MM.1S (cell line): Measurements from ENCODE around the gene POMGNT2.

Experiments
- DNase-seq: peaks from one replicate; pipeline ENCODE4 v3.0.0-alpha.2; 2015
- H2AFZ ChIP-seq: fragments of 300-600 bp; sonication (generic); 2 replicates; pipeline ENCODE4 v1.6.0; 2016; ENCODE audit warnings: antibody characterized with exemption, low read length
- H3F3A ChIP-seq: fragments of 300-600 bp; sonication (generic); 2 replicates; pipeline ENCODE4 v1.6.1; 2016; ENCODE audit warnings: mild to moderate bottlenecking, antibody characterized with exemption, low read length, moderate library complexity, mixed read lengths; ENCODE audit not compliant: insufficient read depth
- H3K27ac ChIP-seq: fragments of 300-600 bp; sonication (generic); 2 replicates; pipeline ENCODE4 v1.5.1; 2016; ENCODE audit warnings: mild to moderate bottlenecking, low read length
- H3K27me3 ChIP-seq: fragments of 300-600 bp; sonication (generic); replicated peaks from 2 replicates; pipeline ENCODE4 v1.6.0; 2016; ENCODE audit warnings: low read length; ENCODE audit not compliant: insufficient read depth
- H3K36me3 ChIP-seq: fragments of 300-600 bp; sonication (generic); replicated peaks from 2 replicates; pipeline ENCODE4 v1.6.1; 2016; ENCODE audit warnings: mild to moderate bottlenecking, low read length, mixed read lengths; ENCODE audit not compliant: insufficient read depth
- H3K4me1 ChIP-seq: fragments of 300-600 bp; sonication (generic); 2 replicates; pipeline ENCODE4 v1.6.1; 2016; ENCODE audit warnings: low read length, mixed read lengths
- H3K4me2 ChIP-seq: fragments of 300-600 bp; sonication (generic); 2 replicates; pipeline ENCODE4 v1.6.0; 2016; ENCODE audit warnings: low read depth, low read length
- H3K4me3 ChIP-seq: fragments of 300-600 bp; sonication (generic); 2 replicates; pipeline ENCODE4 v1.5.1; 2016; ENCODE audit warnings: low read length, mixed read lengths
- H3K79me2 ChIP-seq: fragments of 300-600 bp; sonication (generic); 2 replicates; pipeline ENCODE4 v1.6.1; 2016; ENCODE audit warnings: mixed run types, low read length, mixed read lengths
- H3K9ac ChIP-seq: fragments of 300-600 bp; sonication (generic); 2 replicates; pipeline ENCODE4 v1.6.1; 2016; ENCODE audit warnings: low read length, mixed read lengths
- H3K9me2 ChIP-seq: fragments of 300-600 bp; sonication (generic); replicated peaks from 2 replicates; pipeline ENCODE4 v1.6.1; 2016; ENCODE audit warnings: mild to moderate bottlenecking, low read length, mixed read lengths; ENCODE audit not compliant: insufficient read depth
- H3K9me3 ChIP-seq: fragments of 300-600 bp; sonication (generic); replicated peaks from 2 replicates; pipeline ENCODE4 v1.6.1; 2016; ENCODE audit warnings: mild to moderate bottlenecking, low read length, mixed read lengths; ENCODE audit not compliant: insufficient read depth
- H4K20me1 ChIP-seq: fragments of 300-600 bp; sonication (generic); 2 replicates; pipeline ENCODE4 v1.6.1; 2016; ENCODE audit warnings: mild to moderate bottlenecking, low read length, moderate library complexity, mixed read lengths; ENCODE audit not compliant: insufficient read depth
- CTCF ChIP-seq: fragments of 300-600 bp; sonication (generic); IDR thresholded peaks from 2 replicates; pipeline ENCODE4 v1.5.1; 2016; ENCODE audit warnings: antibody characterized with exemption, low read length, mixed read lengths
- EZH2 ChIP-seq: fragments of 300-600 bp; sonication (generic); optimal IDR thresholded peaks from 2 replicates; pipeline ENCODE3; 2017; ENCODE audit warnings: low read depth, mild to moderate bottlenecking, antibody characterized with exemption, low read length, mixed read lengths
- EZH2phosphoT487 ChIP-seq: fragments of 300-600 bp; sonication (generic); IDR thresholded peaks from 2 replicates; pipeline ENCODE4 v1.6.1; 2018; ENCODE audit warnings: antibody characterized with exemption, low read length

The POMGNT2 gene

GRCh38 chr3:43073836-43074220 is 32.1 kb downstream of the POMGNT2 start:
- Histone ChIP-seq H3K4me2 (no peak overlapping the region), H3K9me3 (no peaks in the 10 kb centered on the region), H3F3A (no peaks in the 10 kb centered on the region), H3K9ac (no peak overlapping the region), H3K4me1 (no peaks in the 10 kb centered on the region), H3K27me3 (no peaks in the 10 kb centered on the region), H3K79me2 (no peaks in the 10 kb centered on the region), H3K4me3 (no peak overlapping the region), H3K27ac (no peak overlapping the region), H4K20me1 (no peaks in the 10 kb centered on the region), H3K9me2 (no peaks in the 10 kb centered on the region), H3K36me3 (no peaks in the 10 kb centered on the region), H2AFZ (no peak overlapping the region)
- TF ChIP-seq CTCF (no peak), EZH2 (no peak), EZH2phosphoT487 (no peak)
- no peak for DNase-seq

- Histone ChIP-seq H3F3A (no peaks in the 10 kb centered on the region), H3K4me1 (no peaks in the 10 kb centered on the region), H3K4me2 (no peak overlapping the region), H3K9me3 (no peaks in the 10 kb centered on the region), H3K4me3 (no peak overlapping the region), H3K36me3 (no peaks in the 10 kb centered on the region), H3K9ac (no peak overlapping the region), H2AFZ (no peak overlapping the region), H3K79me2 (no peaks in the 10 kb centered on the region), H3K9me2 (no peaks in the 10 kb centered on the region), H4K20me1 (no peaks in the 10 kb centered on the region), H3K27me3 (no peaks in the 10 kb centered on the region), H3K27ac (no peak overlapping the region)
- DNase-seq, result no peak
- TF ChIP-seq CTCF (no peak), EZH2phosphoT487 (no peak), EZH2 (no peak)
Observed at GRCh38 chr3:43073116-43073835, 32.6 kb downstream of the POMGNT2 start.

- no peaks in the 10 kb centered on the region for H3K4me1 ChIP-seq
- no peak overlapping the region for H3K27ac ChIP-seq
- TF ChIP-seq EZH2, result no peak
- TF ChIP-seq CTCF, result no peak
- TF ChIP-seq EZH2phosphoT487, result no peak
Observed at GRCh38 chr3:43072361-43072760, 33.5 kb downstream of the POMGNT2 start.

More at GRCh38 chr3:43072361-43072760, 33.5 kb downstream of the POMGNT2 start:
- Histone ChIP-seq H3K36me3 (no peaks in the 10 kb centered on the region), H3K9me3 (no peaks in the 10 kb centered on the region), H3K79me2 (no peaks in the 10 kb centered on the region), H3F3A (no peaks in the 10 kb centered on the region), H3K9me2 (no peaks in the 10 kb centered on the region), H3K4me2 (no peak overlapping the region), H3K9ac (no peak overlapping the region), H3K4me3 (no peak overlapping the region), H2AFZ (no peak overlapping the region), H4K20me1 (no peaks in the 10 kb centered on the region), H3K27me3 (no peaks in the 10 kb centered on the region)
- DNase-seq, result no peak
